MM.1S (cell line): Measurements from ENCODE around the gene GPNMB.

Source experiments
- CTCF ChIP-seq: fragments of 300-600 bp; sonication (generic); IDR thresholded peaks from 2 replicates; pipeline ENCODE4 v1.5.1; 2016; ENCODE audit warnings: antibody characterized with exemption, low read length, mixed read lengths
- EZH2 ChIP-seq: fragments of 300-600 bp; sonication (generic); optimal IDR thresholded peaks from 2 replicates; pipeline ENCODE3; 2017; ENCODE audit warnings: low read depth, mild to moderate bottlenecking, antibody characterized with exemption, low read length, mixed read lengths
- EZH2phosphoT487 ChIP-seq: fragments of 300-600 bp; sonication (generic); IDR thresholded peaks from 2 replicates; pipeline ENCODE4 v1.6.1; 2018; ENCODE audit warnings: antibody characterized with exemption, low read length

- TF ChIP-seq CTCF = no peak
- TF ChIP-seq EZH2 = no peak
- no peak for TF ChIP-seq EZH2phosphoT487
Observed at GRCh38 chr7:23254051-23254681, 7.6 kb downstream of the GPNMB start.
